ENCODE data around the gene SLC22A7.

Gene SLC22A7

DNA sequence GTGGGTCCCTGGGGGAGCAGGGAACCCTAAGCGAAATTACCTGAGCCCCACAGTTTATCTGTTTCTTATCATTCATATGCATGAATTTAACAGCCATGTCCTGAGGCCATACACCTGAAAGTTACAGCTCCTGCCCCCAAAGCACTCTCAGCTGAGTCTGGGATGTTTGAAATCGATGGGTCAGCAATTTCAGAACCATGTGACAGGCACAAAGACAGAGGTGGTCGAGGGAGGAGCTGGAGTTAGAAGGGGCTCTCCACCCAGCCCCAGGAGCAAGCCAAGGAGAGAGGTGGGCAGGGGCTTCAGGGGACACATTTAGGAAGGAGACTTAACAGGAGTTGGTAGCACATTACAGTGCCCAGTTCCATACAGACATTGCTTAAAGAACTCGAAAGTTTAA lies 39.9 kb upstream of the SLC22A7 start:
- Histone ChIP-seq H4K20me1 (ENCODE audit: insufficient read depth, low read length) (no peaks in the 10 kb centered on the region), H2AFZ (ENCODE audit: low read length) (no peak overlapping the region), H3K9me3 (replicated peaks; ENCODE audit: insufficient read depth, low read length) (no peaks in the 10 kb centered on the region), H3K4me1 (ENCODE audit: low read length) (peaks cover 13% of the 10 kb centered on the region), H3K9me2 (replicated peaks; ENCODE audit: insufficient read depth, low read length) (no peaks in the 10 kb centered on the region), H3F3A (ENCODE audit: insufficient read depth, low read length) (no peaks in the 10 kb centered on the region), H3K4me2 (ENCODE audit: low read depth, low read length) (no peak overlapping the region), H3K36me3 (replicated peaks; ENCODE audit: insufficient read depth, low read length) (no peaks in the 10 kb centered on the region), H3K4me3 (ENCODE audit: low read length) (no peak overlapping the region), H3K9ac (ENCODE audit: low read length) (no peak overlapping the region), H3K79me2 (ENCODE audit: low read length) (no peaks in the 10 kb centered on the region), H3K27ac (ENCODE audit: low read length) (no peak overlapping the region), H3K27me3 (replicated peaks; ENCODE audit: insufficient read depth, low read length) (no peaks in the 10 kb centered on the region)
- no peak for DNase-seq
- TF ChIP-seq EZH2phosphoT487 (IDR thresholded peaks at IDR 0.05; ENCODE audit: low read length) (no peak), EZH2 (optimal IDR thresholded peaks at IDR 0.05; ENCODE audit: low read depth, low read length) (no peak)
- TF ChIP-seq, protein P1, sequence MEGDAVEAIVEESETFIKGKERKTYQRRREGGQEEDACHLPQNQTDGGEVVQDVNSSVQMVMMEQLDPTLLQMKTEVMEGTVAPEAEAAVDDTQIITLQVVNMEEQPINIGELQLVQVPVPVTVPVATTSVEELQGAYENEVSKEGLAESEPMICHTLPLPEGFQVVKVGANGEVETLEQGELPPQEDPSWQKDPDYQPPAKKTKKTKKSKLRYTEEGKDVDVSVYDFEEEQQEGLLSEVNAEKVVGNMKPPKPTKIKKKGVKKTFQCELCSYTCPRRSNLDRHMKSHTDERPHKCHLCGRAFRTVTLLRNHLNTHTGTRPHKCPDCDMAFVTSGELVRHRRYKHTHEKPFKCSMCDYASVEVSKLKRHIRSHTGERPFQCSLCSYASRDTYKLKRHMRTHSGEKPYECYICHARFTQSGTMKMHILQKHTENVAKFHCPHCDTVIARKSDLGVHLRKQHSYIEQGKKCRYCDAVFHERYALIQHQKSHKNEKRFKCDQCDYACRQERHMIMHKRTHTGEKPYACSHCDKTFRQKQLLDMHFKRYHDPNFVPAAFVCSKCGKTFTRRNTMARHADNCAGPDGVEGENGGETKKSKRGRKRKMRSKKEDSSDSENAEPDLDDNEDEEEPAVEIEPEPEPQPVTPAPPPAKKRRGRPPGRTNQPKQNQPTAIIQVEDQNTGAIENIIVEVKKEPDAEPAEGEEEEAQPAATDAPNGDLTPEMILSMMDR (IDR thresholded peaks at IDR 0.05; ENCODE audit: low read length): no peak

DNA sequence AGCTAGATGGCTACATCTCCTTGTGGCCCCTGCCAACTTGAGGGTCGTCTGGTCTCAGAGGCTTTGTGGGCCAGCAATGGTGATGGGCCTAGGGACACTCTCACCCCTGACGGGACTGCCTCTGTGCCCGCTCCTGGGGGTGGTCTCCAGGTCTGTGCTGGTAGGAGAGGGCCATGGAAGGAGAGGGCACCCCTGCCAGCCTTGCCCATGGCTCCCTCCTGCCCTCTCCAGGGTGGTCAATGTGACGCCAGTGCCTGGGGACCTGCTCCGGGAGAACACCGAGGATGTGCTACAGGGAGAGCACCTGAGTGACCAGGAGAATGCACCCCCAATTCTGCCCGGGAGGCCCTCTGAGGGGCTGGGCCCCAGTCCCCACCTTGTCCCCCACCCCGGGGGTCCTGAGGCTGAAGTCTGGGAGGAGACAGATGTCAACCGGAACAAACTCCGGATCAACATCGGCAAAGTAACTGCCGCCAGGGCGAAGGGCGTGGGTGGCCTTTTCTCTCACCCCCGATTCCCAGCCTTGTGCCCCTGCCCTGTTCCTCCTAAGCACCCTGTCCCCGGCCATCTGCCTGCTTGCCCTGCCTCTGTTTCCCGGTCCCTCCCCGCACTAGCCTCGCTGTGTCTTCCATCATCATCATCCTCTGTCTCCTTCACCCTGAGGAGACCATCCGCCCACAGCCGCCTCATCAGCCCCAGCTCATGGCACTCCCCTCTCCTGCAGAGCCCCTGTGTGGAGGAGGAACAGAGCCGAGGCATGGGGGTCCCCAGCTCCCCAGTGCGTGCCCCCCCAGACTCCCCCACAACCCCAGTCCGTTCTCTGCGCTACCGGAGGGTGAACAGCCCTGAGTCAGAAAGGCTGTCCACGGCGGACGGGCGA lies 39.0 kb upstream of the SLC22A7 start:
- H3K9ac ChIP-seq (ENCODE audit: low read length): no peak overlapping the region
- no peaks in the 10 kb centered on the region for H4K20me1 ChIP-seq (ENCODE audit: insufficient read depth, low read length)
- peaks cover 13% of the 10 kb centered on the region for H3K4me1 ChIP-seq (ENCODE audit: low read length)
- H3K27me3 ChIP-seq (replicated peaks; ENCODE audit: insufficient read depth, low read length): no peaks in the 10 kb centered on the region
- no peak overlapping the region for H3K27ac ChIP-seq (ENCODE audit: low read length)
- H3K4me3 ChIP-seq (ENCODE audit: low read length): no peak overlapping the region
- no peaks in the 10 kb centered on the region for H3K79me2 ChIP-seq (ENCODE audit: low read length)
- H3F3A ChIP-seq (ENCODE audit: insufficient read depth, low read length): no peaks in the 10 kb centered on the region
- H3K9me3 ChIP-seq (replicated peaks; ENCODE audit: insufficient read depth, low read length): no peaks in the 10 kb centered on the region
- no peaks in the 10 kb centered on the region for H3K9me2 ChIP-seq (replicated peaks; ENCODE audit: insufficient read depth, low read length)
- H3K4me2 ChIP-seq (ENCODE audit: low read depth, low read length): no peak overlapping the region
- no peaks in the 10 kb centered on the region for H3K36me3 ChIP-seq (replicated peaks; ENCODE audit: insufficient read depth, low read length)
- H2AFZ ChIP-seq (ENCODE audit: low read length): no peak overlapping the region
- TF ChIP-seq EZH2 (optimal IDR thresholded peaks at IDR 0.05; ENCODE audit: low read depth, low read length) (no peak), EZH2phosphoT487 (IDR thresholded peaks at IDR 0.05; ENCODE audit: low read length) (no peak)
- TF ChIP-seq, protein P1 (IDR thresholded peaks at IDR 0.05; ENCODE audit: low read length): no peak
- no peak for DNase-seq

DNA sequence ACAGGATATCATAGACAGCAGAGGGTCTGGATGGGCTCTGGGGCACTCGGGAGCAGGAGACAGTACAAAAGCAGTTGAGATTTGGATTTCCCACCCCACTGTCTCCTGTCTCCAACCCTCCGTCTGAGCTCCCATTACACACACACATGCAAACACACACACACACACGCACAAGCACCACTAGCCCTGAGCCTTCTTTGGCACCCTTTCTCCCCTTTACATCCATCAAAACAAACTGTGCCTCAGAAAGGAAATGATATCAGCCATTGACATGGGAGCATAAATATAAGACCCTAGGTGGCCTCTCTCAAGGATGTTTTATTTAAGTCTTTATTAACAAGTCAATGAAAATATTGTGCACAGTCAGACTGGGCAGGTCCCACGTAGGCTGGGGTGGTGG lies 37.3 kb upstream of the SLC22A7 start:
- no peaks in the 10 kb centered on the region for H3K79me2 ChIP-seq (ENCODE audit: low read length)
- H3K4me3 ChIP-seq (ENCODE audit: low read length): no peak overlapping the region
- TF ChIP-seq EZH2phosphoT487 (IDR thresholded peaks at IDR 0.05; ENCODE audit: low read length) (no peak), EZH2 (optimal IDR thresholded peaks at IDR 0.05; ENCODE audit: low read depth, low read length) (no peak)
- TF ChIP-seq, protein P1 (IDR thresholded peaks at IDR 0.05; ENCODE audit: low read length): no peak
- peaks cover 13% of the 10 kb centered on the region for H3K4me1 ChIP-seq (ENCODE audit: low read length)
- no peak overlapping the region for H3K4me2 ChIP-seq (ENCODE audit: low read depth, low read length)
- DNase-seq: no peak
- no peak overlapping the region for H3K9ac ChIP-seq (ENCODE audit: low read length)
- H2AFZ ChIP-seq (ENCODE audit: low read length): no peak overlapping the region
- no peaks in the 10 kb centered on the region for H3K9me3 ChIP-seq (replicated peaks; ENCODE audit: insufficient read depth, low read length)
- H3F3A ChIP-seq (ENCODE audit: insufficient read depth, low read length): no peaks in the 10 kb centered on the region
- H3K36me3 ChIP-seq (replicated peaks; ENCODE audit: insufficient read depth, low read length): no peaks in the 10 kb centered on the region
- H4K20me1 ChIP-seq (ENCODE audit: insufficient read depth, low read length): no peaks in the 10 kb centered on the region
- no peaks in the 10 kb centered on the region for H3K9me2 ChIP-seq (replicated peaks; ENCODE audit: insufficient read depth, low read length)
- H3K27me3 ChIP-seq (replicated peaks; ENCODE audit: insufficient read depth, low read length): no peaks in the 10 kb centered on the region
- no peak overlapping the region for H3K27ac ChIP-seq (ENCODE audit: low read length)
